Glutamatergic neuron (in vitro differentiated cells): ENCODE data around the gene SRRM3. TPM values are rescaled to one million over a fixed set of nuclear protein-coding genes. Genes with fewer than 3 reads are reported as not detected.
A peak's percentile ranks its signal among the peaks of the same experiment; 100 is the strongest.
"Not testable (repeated sequence)": the region's sequence is repeated elsewhere in the genome, so short reads cannot be mapped to it uniquely, and the experiment has no call there.

ENCODE experiments used
- DNase-seq: peaks from one replicate; pipeline ENCODE4 v3.0.0; 2022
- H3K27ac Mint-ChIP-seq: one replicate; pipeline ENCODE4 v1.8.0; 2020; ENCODE audit warnings: mild to moderate bottlenecking, mixed read lengths, inconsistent platforms; ENCODE audit not compliant: unreplicated experiment
- H3K27me3 Mint-ChIP-seq: one replicate; pipeline ENCODE4 v1.8.0; 2020; ENCODE audit warnings: mild to moderate bottlenecking, moderate library complexity, mixed read lengths, inconsistent platforms; ENCODE audit not compliant: unreplicated experiment
- H3K36me3 Mint-ChIP-seq: one replicate; pipeline ENCODE4 v1.8.0; 2020; ENCODE audit warnings: mild to moderate bottlenecking, mixed read lengths, inconsistent platforms; ENCODE audit not compliant: unreplicated experiment
- H3K4me1 Mint-ChIP-seq: one replicate; pipeline ENCODE4 v1.8.0; 2020; ENCODE audit warnings: mild to moderate bottlenecking, low read depth, mixed read lengths, inconsistent platforms; ENCODE audit not compliant: unreplicated experiment
- H3K4me3 Mint-ChIP-seq: one replicate; pipeline ENCODE4 v1.8.0; 2020; ENCODE audit warnings: mild to moderate bottlenecking, mixed read lengths, inconsistent platforms; ENCODE audit not compliant: unreplicated experiment
- H3K9me3 Mint-ChIP-seq: one replicate; pipeline ENCODE4 v1.8.0; 2020; ENCODE audit warnings: mild to moderate bottlenecking, moderate library complexity, mixed read lengths, inconsistent platforms; ENCODE audit not compliant: unreplicated experiment
- CTCF ChIP-seq: fragments of 200-600 bp; sonication (generic); IDR thresholded peaks from one replicate; pipeline ENCODE4 v1.5.0; 2021; ENCODE audit not compliant: partially characterized antibody, unreplicated experiment
- long read RNA-seq: library from polyadenylated mRNA; unstranded; transcript quantifications from one replicate; pipeline ENCODE4 v2.0.0, GENCODE V29; 2020; ENCODE audit not compliant: unreplicated experiment
- total RNA-seq: library from RNA; stranded (reverse); fragmentation: NEBNext Ultra II Directional; extraction: Animal tissue kit (Norgen Biotek cat#: 25700); gene quantifications from one replicate; pipeline ENCODE4 v1.2.1, GENCODE V29; 2021; ENCODE audit not compliant: unreplicated experiment

SRRM3 gene
- 154 TPM for total RNA-seq
- long read RNA-seq, partial matches to known transcripts: 33 of 49 reads
- long read RNA-seq, other reads (novel, unspliced or antisense): 16 of 49 reads

- Mint-ChIP-seq H3K9me3 (peaks cover 5% of the 10 kb centered on the region), H3K27ac (peak within 1 kb of the TSS; percentile 68), H3K4me1 (peaks cover 25% of the 10 kb centered on the region), H3K36me3 (no peaks in the 10 kb centered on the region), H3K4me3 (peak within 1 kb of the TSS; percentile 84), H3K27me3 (peaks cover 13% of the 10 kb centered on the region)
- peak; percentile 60 for TF ChIP-seq CTCF
- peak; percentile 93 for DNase-seq
Measured at GRCh38 chr7:76201732-76202665, at the start of gene SRRM3. SRRM3 (plus strand) TSS chr7:76201896; CDS start chr7:76235067, 33,171 bp downstream.

GRCh38 chr7:76151932-76152331, 49.8 kb upstream of the SRRM3 start:
- H3K4me3 Mint-ChIP-seq: no peak overlapping the region

GRCh38 chr7:76153571-76154230, 48.0 kb upstream of the SRRM3 start:
- not testable (repeated sequence) for DNase-seq, H3K27ac Mint-ChIP-seq, H3K4me1 Mint-ChIP-seq, H3K27me3 Mint-ChIP-seq, H3K36me3 Mint-ChIP-seq, H3K9me3 Mint-ChIP-seq, H3K4me3 Mint-ChIP-seq

More at GRCh38 chr7:76151932-76152331, 49.8 kb upstream of the SRRM3 start:
- no peak for TF ChIP-seq CTCF
- no peaks in the 10 kb centered on the region for H3K9me3 Mint-ChIP-seq
- no peak for DNase-seq
- H3K4me1 Mint-ChIP-seq: peaks cover 2% of the 10 kb centered on the region
- H3K36me3 Mint-ChIP-seq: no peaks in the 10 kb centered on the region
- no peaks in the 10 kb centered on the region for H3K27me3 Mint-ChIP-seq
- H3K27ac Mint-ChIP-seq: no peak overlapping the region

- no peak for DNase-seq
- Mint-ChIP-seq H3K9me3 (no peaks in the 10 kb centered on the region), H3K4me1 (peaks cover 2% of the 10 kb centered on the region), H3K27me3 (no peaks in the 10 kb centered on the region), H3K4me3 (no peak overlapping the region), H3K27ac (no peak overlapping the region), H3K36me3 (no peaks in the 10 kb centered on the region)
- no peak for TF ChIP-seq CTCF
Measured at GRCh38 chr7:76155938-76156337, 45.8 kb upstream of the SRRM3 start.

GRCh38 chr7:76156992-76157685, 44.6 kb upstream of the SRRM3 start:
- H3K4me1 Mint-ChIP-seq, H3K36me3 Mint-ChIP-seq, H3K9me3 Mint-ChIP-seq, H3K4me3 Mint-ChIP-seq, H3K27ac Mint-ChIP-seq, H3K27me3 Mint-ChIP-seq, DNase-seq: not testable (repeated sequence)

GRCh38 chr7:76158416-76158815, 43.3 kb upstream of the SRRM3 start:
- H3K9me3 Mint-ChIP-seq, H3K27ac Mint-ChIP-seq, H3K27me3 Mint-ChIP-seq, H3K4me1 Mint-ChIP-seq, H3K36me3 Mint-ChIP-seq, H3K4me3 Mint-ChIP-seq, DNase-seq: not testable (repeated sequence)

GRCh38 chr7:76162416-76163170, 39.1 kb upstream of the SRRM3 start:
- H3K27me3 Mint-ChIP-seq, H3K36me3 Mint-ChIP-seq, H3K27ac Mint-ChIP-seq, H3K4me3 Mint-ChIP-seq, H3K4me1 Mint-ChIP-seq, H3K9me3 Mint-ChIP-seq, DNase-seq: not testable (repeated sequence)

- not testable (repeated sequence) for H3K36me3 Mint-ChIP-seq, H3K4me1 Mint-ChIP-seq, H3K9me3 Mint-ChIP-seq, DNase-seq, H3K27ac Mint-ChIP-seq, H3K27me3 Mint-ChIP-seq, H3K4me3 Mint-ChIP-seq
Measured at GRCh38 chr7:76163812-76164211, 37.9 kb upstream of the SRRM3 start.
